Neuronal stem cell (in vitro differentiated cells): ENCODE measurements around the gene ZBTB42.

Experiments
- DNase-seq: peaks from one replicate; pipeline ENCODE4 v3.0.0-alpha.2; 2013; ENCODE audit warnings: low spot score
- H2AFZ ChIP-seq: one replicate; pipeline ENCODE4 v1.6.1; 2013; ENCODE audit warnings: mild to moderate bottlenecking, low read length, inconsistent platforms
- H2AK5ac ChIP-seq: 2 replicates; pipeline ENCODE4 v1.6.1; 2013; ENCODE audit warnings: low read depth, mild to moderate bottlenecking, inconsistent platforms, low read length, moderate library complexity, mixed read lengths
- H2BK120ac ChIP-seq: 2 replicates; pipeline ENCODE4 v1.6.1; 2013; ENCODE audit warnings: low read depth, mild to moderate bottlenecking, inconsistent platforms, low read length, moderate library complexity, mixed read lengths
- H2BK12ac ChIP-seq: one replicate; pipeline ENCODE4 v1.6.1; 2013; ENCODE audit warnings: low read length, inconsistent platforms
- H2BK15ac ChIP-seq: 2 replicates; pipeline ENCODE4 v1.6.1; 2013; ENCODE audit warnings: mild to moderate bottlenecking, low read length, inconsistent platforms, mixed read lengths
- H2BK5ac ChIP-seq: one replicate; pipeline ENCODE4 v1.6.1; 2013; ENCODE audit warnings: inconsistent platforms, mild to moderate bottlenecking, low read length, moderate library complexity
- H3K14ac ChIP-seq: one replicate; pipeline ENCODE4 v1.6.1; 2013; ENCODE audit warnings: low read length, inconsistent platforms
- H3K18ac ChIP-seq: 2 replicates; pipeline ENCODE4 v1.6.1; 2013; ENCODE audit warnings: low read length, inconsistent platforms
- H3K23ac ChIP-seq: 2 replicates; pipeline ENCODE4 v1.6.1; 2013; ENCODE audit warnings: low read depth, mild to moderate bottlenecking, mixed read lengths, low read length, inconsistent platforms; ENCODE audit not compliant: poor library complexity
- H3K27ac ChIP-seq: replicated peaks from 3 replicates; pipeline ENCODE4 v1.5.1; 2013; ENCODE audit warnings: low read length, inconsistent platforms
- H3K27me3 ChIP-seq, 3 experiments: 2 replicates each; pipeline ENCODE4 v1.6.1; 2013; ENCODE audit warnings: low read length in 3 of 3, mild to moderate bottlenecking in 2 of 3, inconsistent platforms in 1 of 3, low read depth in 1 of 3, mixed read lengths in 1 of 3, moderate library complexity in 1 of 3; ENCODE audit not compliant: control insufficient read depth in 3 of 3, insufficient read depth in 3 of 3
- H3K36me3 ChIP-seq, 2 donors: replicated peaks in 1 of 2; 2 replicates each; pipeline ENCODE4 v1.6.1; 2013; ENCODE audit warnings: low read length in 2 of 2; ENCODE audit not compliant: control insufficient read depth in 2 of 2, insufficient read depth in 2 of 2
- H3K4ac ChIP-seq: 2 replicates; pipeline ENCODE4 v1.6.1; 2013; ENCODE audit warnings: inconsistent platforms, mild to moderate bottlenecking, low read length, moderate library complexity
- H3K4me1 ChIP-seq, 2 donors: 1 replicate in 1 of 2; 2 replicates in 1 of 2; pipeline ENCODE4 v1.6.1; 2013; ENCODE audit warnings: low read length in 2 of 2, low read depth in 1 of 2; ENCODE audit not compliant: control insufficient read depth in 2 of 2, insufficient read depth in 1 of 2
- H3K4me2 ChIP-seq: one replicate; pipeline ENCODE4 v1.6.1; 2013; ENCODE audit warnings: mild to moderate bottlenecking, low read length, inconsistent platforms; ENCODE audit not compliant: insufficient read depth, poor library complexity, severe bottlenecking
- H3K4me3 ChIP-seq, 2 donors: 2 replicates each; pipeline ENCODE4 v1.5.1; 2013; ENCODE audit warnings: low read length in 2 of 2, mild to moderate bottlenecking in 2 of 2, inconsistent platforms in 1 of 2, moderate library complexity in 1 of 2
- H3K79me1 ChIP-seq: one replicate; pipeline ENCODE4 v1.6.1; 2013; ENCODE audit warnings: low read depth, mild to moderate bottlenecking, inconsistent platforms, low read length, moderate library complexity
- H3K9ac ChIP-seq: one replicate; pipeline ENCODE4 v1.6.1; 2013; ENCODE audit warnings: mild to moderate bottlenecking, low read depth, low read length, inconsistent platforms; ENCODE audit not compliant: poor library complexity
- H3K9me3 ChIP-seq, 2 donors: replicated peaks in 1 of 2; 2 replicates each; pipeline versions ENCODE3 to v1.6.1; 2013; ENCODE audit warnings: low read length in 2 of 2, mild to moderate bottlenecking in 2 of 2, inconsistent platforms in 1 of 2, low read depth in 1 of 2, mixed read lengths in 1 of 2, moderate library complexity in 1 of 2; ENCODE audit not compliant: control insufficient read depth in 2 of 2, insufficient read depth in 1 of 2
- H4K8ac ChIP-seq: one replicate; pipeline ENCODE4 v1.6.1; 2013; ENCODE audit warnings: low read depth, mild to moderate bottlenecking, inconsistent platforms, low read length, moderate library complexity
- H4K91ac ChIP-seq: one replicate; pipeline ENCODE4 v1.6.1; 2013; ENCODE audit warnings: low read length, low read depth, mild to moderate bottlenecking, inconsistent platforms; ENCODE audit not compliant: poor library complexity
- WGBS, 2 donors: extraction: QIAGEN DNeasy Blood & Tissue Kit; methylation state at CpG; one replicate each; pipeline ENCODE4 v1.1.7; 2013; ENCODE audit warnings: missing lambda C conversion rate in 2 of 2, mixed read lengths in 1 of 2; ENCODE audit not compliant: insufficient read length in 2 of 2, insufficient replicate concordance in 1 of 2; ENCODE audit errors: extremely low coverage in 2 of 2; 5-methylcytosine and 5-hydroxymethylcytosine counted together

ZBTB42 gene

GRCh38 chr14:104802394-104803184 lies 1.7 kb downstream of the ZBTB42 start:
- Histone ChIP-seq H3K27ac (no peak overlapping the region), H3K23ac (peak overlapping the region; percentile 99), H2BK120ac (no peak overlapping the region), H3K4ac (no peak overlapping the region), H3K18ac (no peak overlapping the region), H2AK5ac (peak overlapping the region; percentile 92), H3K27me3 (peaks cover 20 to 56% (median 48%) of the 10 kb centered on the region in 3 experiments), H3K9ac (no peak overlapping the region), H3K14ac (peak overlapping the region; percentile 44), H2BK5ac (no peak overlapping the region), H3K4me2 (no peak overlapping the region), H3K36me3 (no peaks in the 10 kb centered on the region), H3K4me3 (no peak overlapping the region), H2AFZ (no peak overlapping the region), H2BK15ac (no peak overlapping the region), H3K9me3 (peaks cover 0 to 1% of the 10 kb centered on the region in 2 donors), H3K4me1 (peaks cover 6 to 23% of the 10 kb centered on the region in 2 donors), H2BK12ac (peak overlapping the region; percentile 41), H4K8ac (no peak overlapping the region), H3K79me1 (peaks cover 5% of the 10 kb centered on the region), H4K91ac (no peak overlapping the region)
- WGBS, 2 donors, result no CpG with 5 or more reads among the region's 20 CpGs
- no peak for DNase-seq

GRCh38 chr14:104803280-104803911 lies 2.5 kb downstream of the ZBTB42 start:
- no peak overlapping the region for H2BK5ac ChIP-seq
- H3K4ac ChIP-seq, result no peak overlapping the region
- peaks cover 5% of the 10 kb centered on the region for H3K79me1 ChIP-seq
- no peak overlapping the region for H3K23ac ChIP-seq
- H3K27me3 ChIP-seq, result peaks cover 20 to 48% (median 40%) of the 10 kb centered on the region in 3 experiments
- no peak for DNase-seq
- no peak overlapping the region for H2BK15ac ChIP-seq
- peaks cover 0 to 1% of the 10 kb centered on the region in 2 donors for H3K9me3 ChIP-seq
- H3K4me3 ChIP-seq, result no peak overlapping the region
- no peak overlapping the region for H2BK12ac ChIP-seq
- peaks cover 6 to 17% of the 10 kb centered on the region in 2 donors for H3K4me1 ChIP-seq
- no peak overlapping the region for H2AFZ ChIP-seq
- H2BK120ac ChIP-seq, result no peak overlapping the region
- H4K91ac ChIP-seq, result no peak overlapping the region
- no CpG with 5 or more reads among the region's 19 CpGs for WGBS, 2 donors
- peak overlapping the region; percentile 44 for H3K9ac ChIP-seq
- no peak overlapping the region for H3K27ac ChIP-seq
- H3K36me3 ChIP-seq, result no peaks in the 10 kb centered on the region
- H3K18ac ChIP-seq, result no peak overlapping the region
- no peak overlapping the region for H3K4me2 ChIP-seq
- no peak overlapping the region for H3K14ac ChIP-seq
- no peak overlapping the region for H4K8ac ChIP-seq
- peak overlapping the region; percentile 63 for H2AK5ac ChIP-seq

- H2AFZ ChIP-seq, result no peak overlapping the region
- no peak overlapping the region for H3K23ac ChIP-seq
- no peak overlapping the region for H2BK120ac ChIP-seq
- H3K4me1 ChIP-seq, result peaks cover 6 to 17% of the 10 kb centered on the region in 2 donors
- peaks cover 20 to 42% (median 35%) of the 10 kb centered on the region in 3 experiments for H3K27me3 ChIP-seq
- no peak overlapping the region for H3K4me3 ChIP-seq
- WGBS, 2 donors, result no CpG with 5 or more reads among the region's 15 CpGs
- no peak overlapping the region for H3K9ac ChIP-seq
- H3K18ac ChIP-seq, result no peak overlapping the region
- peak overlapping the region; percentile 63 for H2AK5ac ChIP-seq
- no peak overlapping the region for H3K4me2 ChIP-seq
- DNase-seq, result no peak
- H3K14ac ChIP-seq, result peak overlapping the region; percentile 21
- no peak overlapping the region for H2BK5ac ChIP-seq
- no peak overlapping the region for H2BK15ac ChIP-seq
- no peak overlapping the region for H4K91ac ChIP-seq
- H4K8ac ChIP-seq, result no peak overlapping the region
- H3K36me3 ChIP-seq, result no peaks in the 10 kb centered on the region
- no peak overlapping the region for H3K4ac ChIP-seq
- H3K79me1 ChIP-seq, result peaks cover 5% of the 10 kb centered on the region
- H3K27ac ChIP-seq, result no peak overlapping the region
- no peak overlapping the region for H2BK12ac ChIP-seq
- peaks cover 0 to 1% of the 10 kb centered on the region in 2 donors for H3K9me3 ChIP-seq
Measured at GRCh38 chr14:104803912-104804410, 3.1 kb downstream of the ZBTB42 start.
